Central memory CD8-positive, alpha-beta T cell (primary cell): ENCODE results near the gene PTPRO.

ENCODE experiments used
- ATAC-seq: fragments of 150-1000 bp; cut with Tn5 transposase; replicated peaks from 2 replicates; pipeline ENCODE4 v1.10.0; 2022; ENCODE audit warnings: mild to moderate bottlenecking, moderate FRiP score, moderate number of reproducible peaks; ENCODE audit not compliant: poor library complexity, severe bottlenecking; ENCODE audit errors: extremely low read depth
- DNase-seq, 2 donors: peaks; one replicate each; pipeline ENCODE4 v3.0.0; 2021; ENCODE audit warnings: low spot score in 2 of 2
- H3K27ac Mint-ChIP-seq: one replicate; pipeline ENCODE4 v1.8.0; 2022; ENCODE audit warnings: low read depth, mild to moderate bottlenecking, moderate library complexity, mixed read lengths
- H3K27me3 Mint-ChIP-seq: one replicate; pipeline ENCODE4 v1.8.0; 2022; ENCODE audit warnings: mixed read lengths
- H3K36me3 Mint-ChIP-seq: one replicate; pipeline ENCODE4 v1.8.0; 2022; ENCODE audit warnings: mild to moderate bottlenecking, moderate library complexity, mixed read lengths; ENCODE audit not compliant: insufficient read depth
- H3K4me1 Mint-ChIP-seq: one replicate; pipeline ENCODE4 v1.8.0; 2022; ENCODE audit warnings: mixed read lengths
- H3K4me3 Mint-ChIP-seq: one replicate; pipeline ENCODE4 v1.8.0; 2022; ENCODE audit warnings: mild to moderate bottlenecking, moderate library complexity, mixed read lengths
- H3K9me3 Mint-ChIP-seq: one replicate; pipeline ENCODE4 v1.8.0; 2022; ENCODE audit warnings: mixed read lengths

The PTPRO gene

GRCh38 chr12:15427913-15428312, 105.6 kb downstream of the PTPRO start:
- no peak overlapping the region for H3K27ac Mint-ChIP-seq
- H3K36me3 Mint-ChIP-seq, result no peaks in the 10 kb centered on the region
- H3K4me3 Mint-ChIP-seq, result no peak overlapping the region
- DNase-seq (no peak), ATAC-seq (no peak)
- H3K4me1 Mint-ChIP-seq, result no peaks in the 10 kb centered on the region
- peaks cover 25% of the 10 kb centered on the region for H3K27me3 Mint-ChIP-seq
- peaks cover 15% of the 10 kb centered on the region for H3K9me3 Mint-ChIP-seq

DNA sequence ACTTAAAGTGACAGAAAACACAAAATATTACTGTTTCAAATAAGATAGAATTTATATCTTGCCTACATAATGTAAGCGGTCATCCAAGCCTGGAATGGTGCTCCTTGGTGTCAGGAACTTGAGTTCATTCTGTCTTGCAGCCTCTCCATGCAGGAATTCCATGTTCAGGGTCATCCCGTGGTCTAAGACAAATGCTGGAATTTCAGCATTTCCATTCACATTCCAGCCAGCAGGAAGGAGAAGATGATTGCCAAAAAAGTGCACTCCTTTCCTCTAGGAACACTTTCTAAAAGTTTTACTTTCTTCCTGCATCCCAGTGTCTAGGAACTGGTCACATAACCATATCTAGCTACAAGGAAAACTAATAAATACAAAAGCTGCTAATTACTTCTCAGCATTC, 106.3 kb downstream of the PTPRO start:
- ATAC-seq (no peak), DNase-seq (no peak)
- Mint-ChIP-seq H3K27me3 (peaks cover 22% of the 10 kb centered on the region), H3K27ac (no peak overlapping the region), H3K36me3 (no peaks in the 10 kb centered on the region), H3K9me3 (peaks cover 15% of the 10 kb centered on the region), H3K4me1 (no peaks in the 10 kb centered on the region), H3K4me3 (no peak overlapping the region)

- Mint-ChIP-seq H3K4me3 (no peak overlapping the region), H3K9me3 (peaks cover 15% of the 10 kb centered on the region), H3K27ac (no peak overlapping the region), H3K27me3 (peaks cover 22% of the 10 kb centered on the region), H3K4me1 (no peaks in the 10 kb centered on the region), H3K36me3 (no peaks in the 10 kb centered on the region)
- ATAC-seq (no peak), DNase-seq (no peak)
Observed at GRCh38 chr12:15429262-15429661, 107.0 kb downstream of the PTPRO start.

DNA sequence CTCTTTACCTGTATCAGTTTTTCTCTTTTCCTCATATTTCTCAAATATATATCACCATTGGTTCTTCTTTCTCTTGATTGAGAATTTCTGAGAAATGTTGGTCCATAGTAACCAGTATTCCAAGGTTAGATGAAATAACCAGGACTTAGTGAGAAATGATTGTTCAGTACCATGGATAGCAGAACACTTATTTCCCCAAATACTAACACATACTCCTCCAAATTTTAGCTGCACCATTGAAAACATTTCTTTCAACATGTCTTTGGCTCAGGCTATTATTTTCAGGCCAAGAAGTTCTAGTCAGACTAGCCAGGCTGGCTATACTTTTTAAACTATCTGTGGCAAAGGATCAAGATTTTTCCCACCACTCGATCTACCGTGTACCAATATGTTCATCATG, 113.3 kb downstream of the PTPRO start:
- no peak for ATAC-seq
- Mint-ChIP-seq H3K4me3 (no peak overlapping the region), H3K27me3 (peaks cover 11% of the 10 kb centered on the region), H3K36me3 (no peaks in the 10 kb centered on the region), H3K27ac (no peak overlapping the region), H3K9me3 (peaks cover 16% of the 10 kb centered on the region), H3K4me1 (no peaks in the 10 kb centered on the region)
- DNase-seq, result no peak

DNA sequence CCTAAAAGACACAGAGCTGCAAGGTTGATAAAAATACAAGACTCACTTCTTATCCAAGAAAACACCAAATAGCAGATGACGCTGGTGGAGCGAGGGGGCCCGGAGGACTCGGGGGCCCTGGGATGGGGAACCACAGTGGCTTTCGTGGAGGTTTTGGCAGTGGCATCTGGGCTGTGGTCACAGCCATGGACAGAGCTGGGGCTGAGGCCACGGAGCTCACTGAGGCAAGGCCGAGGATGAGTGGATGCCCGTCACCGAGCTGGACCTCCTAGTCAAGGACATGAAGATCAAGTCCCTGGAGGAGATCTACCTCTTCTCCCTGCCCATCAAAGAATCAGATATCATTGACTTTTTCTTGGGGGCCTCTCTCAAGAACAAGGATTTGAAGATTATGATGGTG, 117.2 kb downstream of the PTPRO start:
- Mint-ChIP-seq H3K9me3 (peaks cover 25% of the 10 kb centered on the region), H3K4me1 (no peaks in the 10 kb centered on the region), H3K27ac (no peak overlapping the region), H3K4me3 (no peak overlapping the region), H3K36me3 (no peaks in the 10 kb centered on the region), H3K27me3 (peaks cover 10% of the 10 kb centered on the region)
- no peak for ATAC-seq
- no peak for DNase-seq

GRCh38 chr12:15443050-15443449, 120.7 kb downstream of the PTPRO start:
- Mint-ChIP-seq H3K4me1 (no peaks in the 10 kb centered on the region), H3K27me3 (peaks cover 10% of the 10 kb centered on the region), H3K9me3 (peaks cover 15% of the 10 kb centered on the region), H3K4me3 (no peak overlapping the region), H3K27ac (no peak overlapping the region), H3K36me3 (no peaks in the 10 kb centered on the region)
- DNase-seq (no peak), ATAC-seq (no peak)

GRCh38 chr12:15443611-15444010, 121.3 kb downstream of the PTPRO start:
- H3K4me3 Mint-ChIP-seq, result no peak overlapping the region
- H3K9me3 Mint-ChIP-seq, result peaks cover 14% of the 10 kb centered on the region
- no peak for ATAC-seq
- no peak overlapping the region for H3K27ac Mint-ChIP-seq
- DNase-seq, result no peak
- peaks cover 10% of the 10 kb centered on the region for H3K27me3 Mint-ChIP-seq
- no peaks in the 10 kb centered on the region for H3K4me1 Mint-ChIP-seq
- no peaks in the 10 kb centered on the region for H3K36me3 Mint-ChIP-seq

DNA sequence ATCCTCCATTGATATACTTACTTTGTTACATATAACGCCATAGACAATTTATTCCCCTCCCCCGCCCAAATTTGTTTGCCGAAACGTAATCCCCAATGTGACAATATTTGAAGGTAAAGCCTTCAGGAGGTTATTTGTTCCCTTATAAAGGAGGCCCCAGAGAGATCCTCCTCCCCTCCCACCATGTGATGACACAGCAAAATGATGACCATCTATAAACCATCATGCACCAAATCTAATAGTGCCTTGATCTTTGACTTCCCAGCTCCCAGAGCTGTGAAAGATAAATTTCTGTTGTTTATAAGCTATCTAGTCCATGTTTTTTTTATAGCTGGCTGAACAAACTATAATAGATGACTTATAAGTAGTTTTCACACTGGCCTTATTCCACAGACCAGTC, 122.2 kb downstream of the PTPRO start:
- H3K9me3 Mint-ChIP-seq, result peaks cover 14% of the 10 kb centered on the region
- no peaks in the 10 kb centered on the region for H3K36me3 Mint-ChIP-seq
- no peak overlapping the region for H3K27ac Mint-ChIP-seq
- H3K27me3 Mint-ChIP-seq, result peaks cover 10% of the 10 kb centered on the region
- ATAC-seq (no peak), DNase-seq (no peak)
- H3K4me3 Mint-ChIP-seq, result no peak overlapping the region
- no peaks in the 10 kb centered on the region for H3K4me1 Mint-ChIP-seq

GRCh38 chr12:15446807-15447206, 124.5 kb downstream of the PTPRO start:
- H3K27me3 Mint-ChIP-seq, result peaks cover under 1% of the 10 kb centered on the region
- no peaks in the 10 kb centered on the region for H3K36me3 Mint-ChIP-seq
- H3K4me3 Mint-ChIP-seq, result no peak overlapping the region
- no peaks in the 10 kb centered on the region for H3K4me1 Mint-ChIP-seq
- no peak overlapping the region for H3K27ac Mint-ChIP-seq
- DNase-seq (no peak), ATAC-seq (no peak)
- peaks cover 10% of the 10 kb centered on the region for H3K9me3 Mint-ChIP-seq

GRCh38 chr12:15453613-15454012, 131.3 kb downstream of the PTPRO start:
- no peak for DNase-seq
- H3K4me3 Mint-ChIP-seq, result no peak overlapping the region
- no peak overlapping the region for H3K27ac Mint-ChIP-seq
- no peaks in the 10 kb centered on the region for H3K36me3 Mint-ChIP-seq
- ATAC-seq, result no peak
- peaks cover 16% of the 10 kb centered on the region for H3K9me3 Mint-ChIP-seq
- no peaks in the 10 kb centered on the region for H3K4me1 Mint-ChIP-seq
- H3K27me3 Mint-ChIP-seq, result no peaks in the 10 kb centered on the region

DNA sequence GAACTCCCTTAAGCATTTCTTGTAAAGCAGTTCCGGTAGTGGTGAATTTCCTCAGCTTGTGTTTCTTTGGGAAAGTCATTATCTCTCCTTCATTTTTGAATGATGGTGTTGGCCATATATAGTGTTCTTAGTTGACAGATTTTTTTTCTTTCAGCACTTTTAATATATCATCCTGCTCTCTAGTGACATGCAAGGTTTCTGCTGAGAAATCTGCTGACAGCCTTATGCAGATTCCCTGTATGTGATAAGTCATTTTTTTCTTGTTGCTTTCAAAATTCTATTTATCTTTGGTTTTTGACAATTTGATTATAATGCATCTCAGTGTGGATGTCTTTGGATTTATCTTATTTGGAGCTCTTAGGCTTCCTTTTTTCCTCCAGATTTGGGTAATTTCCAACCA, 135.7 kb downstream of the PTPRO start:
- H3K36me3 Mint-ChIP-seq, result no peaks in the 10 kb centered on the region

DNA sequence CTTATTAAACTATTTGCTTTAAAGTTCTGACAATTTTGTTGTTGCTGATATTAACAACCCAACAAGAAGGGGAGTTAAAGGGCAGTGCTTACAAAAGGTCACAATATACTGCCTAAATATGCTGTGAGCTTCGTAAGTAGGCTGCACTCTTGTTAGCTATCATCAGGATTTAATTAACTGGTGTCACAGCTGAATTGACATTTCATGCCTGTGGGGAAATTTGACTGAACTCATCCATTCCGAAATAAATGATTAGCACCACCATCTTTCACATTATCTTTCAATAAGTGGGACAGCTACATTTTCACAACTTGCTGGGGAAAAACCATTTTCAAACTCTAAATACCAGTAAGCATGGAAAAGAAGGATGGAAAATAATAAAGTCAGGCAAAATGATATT, 146.6 kb downstream of the PTPRO start:
- Mint-ChIP-seq H3K27me3 (peaks cover 33% of the 10 kb centered on the region), H3K36me3 (no peaks in the 10 kb centered on the region), H3K9me3 (no peaks in the 10 kb centered on the region), H3K4me3 (no peak overlapping the region), H3K27ac (no peak overlapping the region), H3K4me1 (no peaks in the 10 kb centered on the region)
- ATAC-seq (no peak), DNase-seq (no peak)

More for the DNA sequence above, 135.7 kb downstream of the PTPRO start:
- H3K27me3 Mint-ChIP-seq, result peaks cover 8% of the 10 kb centered on the region
- DNase-seq, result no peak
- H3K9me3 Mint-ChIP-seq, result peaks cover 21% of the 10 kb centered on the region
- H3K4me1 Mint-ChIP-seq, result no peaks in the 10 kb centered on the region
- no peak for ATAC-seq
- H3K27ac Mint-ChIP-seq, result no peak overlapping the region
- H3K4me3 Mint-ChIP-seq, result no peak overlapping the region

DNA sequence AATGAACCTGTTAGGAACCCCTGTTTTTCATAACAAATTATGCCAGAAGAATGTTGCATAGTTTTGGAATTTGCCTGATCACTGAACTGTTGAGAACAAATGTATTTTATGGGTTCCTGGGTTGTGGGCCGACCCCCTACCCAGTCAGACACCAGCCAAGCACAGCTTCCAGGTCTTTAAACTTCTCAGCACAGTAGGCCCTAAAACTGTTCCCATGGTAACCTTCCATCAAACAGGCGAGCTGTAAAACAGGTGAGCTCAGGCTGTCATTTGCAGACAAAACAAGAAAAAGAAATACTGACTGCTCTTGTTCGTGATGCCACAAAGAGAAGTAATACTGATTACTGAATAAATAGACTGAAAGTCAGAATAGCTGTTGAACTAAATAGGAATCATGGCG, 147.0 kb downstream of the PTPRO start:
- ATAC-seq (no peak), DNase-seq (no peak)
- H3K36me3 Mint-ChIP-seq, result no peaks in the 10 kb centered on the region
- H3K27me3 Mint-ChIP-seq, result peaks cover 33% of the 10 kb centered on the region
- no peaks in the 10 kb centered on the region for H3K9me3 Mint-ChIP-seq
- no peaks in the 10 kb centered on the region for H3K4me1 Mint-ChIP-seq
- no peak overlapping the region for H3K4me3 Mint-ChIP-seq
- no peak overlapping the region for H3K27ac Mint-ChIP-seq

DNA sequence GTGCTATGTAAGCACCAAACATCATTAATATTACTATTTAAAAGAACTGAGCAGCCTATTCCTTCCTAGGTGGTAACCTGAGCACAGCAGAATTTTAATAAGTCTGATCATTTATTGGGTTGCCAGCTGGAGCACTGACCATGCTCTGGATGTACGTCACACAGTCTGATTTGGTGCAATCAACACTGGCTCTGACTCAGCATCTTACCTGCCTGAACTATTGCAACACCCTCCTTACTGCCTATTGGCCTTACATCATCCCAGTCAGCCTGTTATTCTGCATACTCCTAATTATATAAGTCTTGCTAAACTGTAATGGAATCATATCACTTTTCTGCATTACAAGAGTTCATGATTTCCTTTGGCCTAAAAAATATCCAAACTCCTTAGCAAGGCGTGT, 149.7 kb downstream of the PTPRO start:
- Mint-ChIP-seq H3K27ac (no peak overlapping the region), H3K9me3 (no peaks in the 10 kb centered on the region), H3K36me3 (no peaks in the 10 kb centered on the region), H3K27me3 (peaks cover 32% of the 10 kb centered on the region), H3K4me1 (no peaks in the 10 kb centered on the region), H3K4me3 (no peak overlapping the region)
- ATAC-seq (no peak), DNase-seq (no peak)
